ENCODE data around the gene TNS1. TPM values are rescaled to one million over a fixed set of nuclear protein-coding genes. Genes with fewer than 3 reads are reported as not detected.

The TNS1 gene
- total RNA-seq, 2 donors from 2014 or later, result 0.80 to 16.8 TPM

DNA sequence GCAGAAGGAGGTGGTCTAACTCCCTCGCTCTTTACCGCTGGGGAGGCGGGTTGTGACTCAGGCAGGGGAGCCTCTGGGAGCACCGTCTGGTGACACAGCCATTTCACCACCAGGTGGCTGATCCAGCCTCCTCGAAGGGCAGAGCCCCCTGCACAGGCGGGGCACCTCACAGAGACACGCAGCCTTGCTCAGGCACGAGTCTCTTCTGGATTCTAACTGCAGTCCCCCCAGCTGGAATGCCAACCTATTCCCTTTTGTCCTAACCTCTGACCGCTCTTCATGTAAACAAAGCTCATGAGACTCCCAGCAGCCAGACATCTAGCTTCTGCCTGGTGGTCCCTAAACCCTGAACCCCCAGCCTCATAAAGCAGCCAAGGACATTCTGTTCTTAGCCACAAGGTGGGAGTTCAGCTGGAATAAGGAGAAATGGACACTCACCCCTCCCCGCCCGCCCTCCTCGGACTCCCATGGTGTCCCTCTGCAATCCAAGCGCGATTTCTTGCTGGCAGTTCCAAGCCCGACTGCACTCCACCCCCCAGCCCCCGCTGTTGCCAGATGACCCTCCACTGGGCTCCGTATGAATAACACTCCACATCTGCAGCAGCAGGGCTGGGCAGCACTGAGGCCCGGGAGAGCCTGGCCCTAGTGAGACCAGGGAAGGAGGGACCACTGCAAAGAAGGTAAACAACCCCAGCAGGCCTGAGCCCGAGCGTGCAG lies 84.3 kb downstream of the TNS1 start:
- no peaks in the 10 kb centered on the region for H3K9me3 ChIP-seq (ENCODE audit: control insufficient read depth, low read length, poor library complexity, severe bottlenecking)
- peaks cover 5% of the 10 kb centered on the region for H3K4me1 Mint-ChIP-seq
- no peak overlapping the region for H3K4me3 Mint-ChIP-seq
- peaks cover 40% of the 10 kb centered on the region for H3K27me3 Mint-ChIP-seq
- DNase-seq, result no peak
- H3K27ac Mint-ChIP-seq, result no peak overlapping the region
- ATAC-seq, result no peak
- H3K36me3 Mint-ChIP-seq (ENCODE audit: low read depth), result no peaks in the 10 kb centered on the region

DNA sequence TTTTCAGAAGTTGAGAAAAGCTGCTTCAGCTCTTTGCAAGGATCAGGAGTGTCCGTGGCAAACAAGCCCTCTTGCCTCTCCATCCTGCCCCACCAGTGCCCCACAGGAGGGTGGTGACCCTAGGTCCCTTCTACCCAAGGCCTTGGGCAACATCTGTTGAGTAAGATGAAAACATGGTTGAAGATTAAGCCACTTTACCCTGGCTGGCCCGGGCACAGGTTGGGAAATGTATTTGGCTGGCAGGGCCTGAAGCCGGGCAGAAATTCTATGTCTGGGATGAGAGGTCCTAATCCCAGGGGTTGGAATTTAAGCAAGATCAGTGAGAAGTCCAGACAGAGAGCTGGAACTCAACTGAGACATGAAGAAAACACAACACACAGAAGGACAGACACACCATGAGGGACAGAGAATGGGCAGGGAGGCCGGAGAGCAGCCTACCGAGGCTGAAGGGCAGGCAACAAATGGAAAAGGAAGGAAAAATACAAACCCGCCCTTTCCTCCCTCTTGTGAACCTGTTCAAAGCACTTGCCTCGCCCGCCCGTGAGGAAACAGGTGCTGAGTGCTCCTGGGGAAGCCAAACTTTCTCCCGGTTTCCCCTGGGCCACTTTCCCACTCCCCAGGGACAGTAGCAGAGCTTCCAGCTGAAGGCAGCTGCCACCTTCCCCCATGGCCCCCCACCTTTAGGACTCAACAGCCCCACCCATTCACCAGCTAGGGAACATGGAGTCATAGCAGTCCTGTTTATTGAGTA lies 86.1 kb downstream of the TNS1 start:
- no peaks in the 10 kb centered on the region for H3K36me3 Mint-ChIP-seq (ENCODE audit: low read depth)
- no peaks in the 10 kb centered on the region for H3K9me3 ChIP-seq (ENCODE audit: control insufficient read depth, low read length, poor library complexity, severe bottlenecking)
- H3K4me1 Mint-ChIP-seq, result peaks cover 5% of the 10 kb centered on the region
- DNase-seq (no peak), ATAC-seq (no peak)
- no peak overlapping the region for H3K27ac Mint-ChIP-seq
- H3K27me3 Mint-ChIP-seq, result peaks cover 51% of the 10 kb centered on the region
- no peak overlapping the region for H3K4me3 Mint-ChIP-seq

DNA sequence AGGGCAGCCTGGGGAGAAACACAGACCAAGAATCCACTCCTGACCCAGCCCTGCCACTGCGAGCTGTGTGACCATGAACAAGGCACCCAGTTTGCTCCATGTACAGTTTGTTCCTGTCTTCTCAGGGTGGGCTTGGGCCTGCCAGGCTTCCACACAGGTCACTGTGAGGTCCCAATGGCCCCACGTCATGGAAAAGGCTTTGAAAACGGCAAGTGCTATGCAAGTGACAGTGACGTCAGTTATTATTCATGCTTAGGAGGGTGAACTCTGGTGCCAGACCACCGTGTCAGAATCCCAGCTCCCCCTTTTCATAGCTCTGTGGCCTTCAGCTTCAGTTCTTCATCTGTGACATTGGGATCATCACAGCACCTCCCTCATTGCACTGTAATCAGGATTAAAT lies 87.1 kb downstream of the TNS1 start:
- Mint-ChIP-seq H3K27ac (no peak overlapping the region), H3K4me3 (no peak overlapping the region), H3K4me1 (peaks cover 5% of the 10 kb centered on the region), H3K36me3 (ENCODE audit: low read depth) (no peaks in the 10 kb centered on the region), H3K27me3 (peaks cover 51% of the 10 kb centered on the region)
- no peaks in the 10 kb centered on the region for H3K9me3 ChIP-seq (ENCODE audit: control insufficient read depth, low read length, poor library complexity, severe bottlenecking)
- ATAC-seq, result no peak
- no peak for DNase-seq

DNA sequence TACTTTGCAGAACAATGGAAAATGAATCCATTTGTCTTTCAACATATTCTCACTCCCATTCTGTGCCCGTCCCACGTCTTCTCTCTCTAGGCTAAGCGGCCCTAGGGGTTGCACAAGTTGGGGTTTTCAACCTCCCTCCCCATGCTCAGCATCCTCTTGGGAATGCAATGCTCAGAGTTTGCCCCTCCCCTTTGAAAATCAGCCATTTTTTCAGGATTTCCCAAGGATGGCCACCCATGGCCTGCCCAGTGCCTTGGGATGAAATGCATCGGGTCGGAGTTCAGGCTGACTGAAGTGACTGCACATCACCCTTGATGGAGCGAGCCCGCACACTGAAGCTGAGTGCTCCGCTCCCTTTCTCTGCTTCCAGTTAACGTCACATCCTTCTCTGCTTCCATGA lies 87.9 kb downstream of the TNS1 start:
- Mint-ChIP-seq H3K27ac (no peak overlapping the region), H3K36me3 (ENCODE audit: low read depth) (no peaks in the 10 kb centered on the region), H3K27me3 (peaks cover 51% of the 10 kb centered on the region), H3K4me1 (peaks cover 5% of the 10 kb centered on the region), H3K4me3 (no peak overlapping the region)
- DNase-seq, result no peak
- ATAC-seq, result no peak
- no peaks in the 10 kb centered on the region for H3K9me3 ChIP-seq (ENCODE audit: control insufficient read depth, low read length, poor library complexity, severe bottlenecking)

DNA sequence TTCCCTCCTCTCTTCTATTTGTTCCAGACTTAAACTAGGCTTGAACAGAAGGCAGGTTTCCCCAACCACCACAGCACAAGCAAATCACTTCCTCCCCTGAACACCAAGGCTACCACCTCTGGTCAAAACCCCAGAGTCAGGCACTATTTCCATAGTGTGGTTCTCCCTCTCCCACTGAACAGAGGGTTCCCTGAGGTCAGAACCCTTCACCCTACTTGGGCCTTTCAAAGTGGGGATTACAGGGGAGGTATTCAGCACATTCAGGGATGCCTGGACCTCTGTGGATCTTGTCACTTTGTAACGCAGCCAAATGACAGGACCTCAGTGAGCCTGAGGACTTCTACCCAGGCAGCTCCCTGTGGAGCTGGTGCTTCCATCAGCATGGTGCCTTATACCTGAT lies 88.7 kb downstream of the TNS1 start:
- Mint-ChIP-seq H3K4me1 (peaks cover 5% of the 10 kb centered on the region), H3K36me3 (ENCODE audit: low read depth) (no peaks in the 10 kb centered on the region), H3K27me3 (peaks cover 55% of the 10 kb centered on the region), H3K4me3 (no peak overlapping the region), H3K27ac (no peak overlapping the region)
- DNase-seq, result no peak
- no peaks in the 10 kb centered on the region for H3K9me3 ChIP-seq (ENCODE audit: control insufficient read depth, low read length, poor library complexity, severe bottlenecking)
- no peak for ATAC-seq

DNA sequence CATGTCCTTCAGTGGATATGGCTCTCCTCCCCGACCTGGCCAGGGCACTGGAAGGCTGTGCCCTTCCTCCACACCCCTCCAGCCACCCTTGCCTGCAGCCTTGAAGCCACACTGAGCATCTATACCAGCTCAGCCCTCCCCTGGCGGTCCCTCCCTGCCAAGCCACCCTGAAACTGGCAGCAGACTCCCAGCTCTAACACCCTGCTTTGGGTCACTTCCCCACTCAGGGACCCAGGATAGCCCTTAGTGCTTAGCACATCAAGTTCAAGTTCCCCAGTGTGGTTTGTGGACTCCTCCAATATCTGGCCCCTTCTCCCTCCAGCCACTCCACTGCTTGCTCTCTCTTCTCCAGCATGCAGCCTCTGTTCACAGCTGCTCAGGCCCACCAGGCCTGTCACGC lies 89.4 kb downstream of the TNS1 start:
- Mint-ChIP-seq H3K4me3 (no peak overlapping the region), H3K27ac (no peak overlapping the region), H3K4me1 (peaks cover 5% of the 10 kb centered on the region), H3K36me3 (ENCODE audit: low read depth) (no peaks in the 10 kb centered on the region), H3K27me3 (peaks cover 55% of the 10 kb centered on the region)
- H3K9me3 ChIP-seq (ENCODE audit: control insufficient read depth, low read length, poor library complexity, severe bottlenecking), result no peaks in the 10 kb centered on the region
- ATAC-seq, result no peak
- DNase-seq, result no peak

DNA sequence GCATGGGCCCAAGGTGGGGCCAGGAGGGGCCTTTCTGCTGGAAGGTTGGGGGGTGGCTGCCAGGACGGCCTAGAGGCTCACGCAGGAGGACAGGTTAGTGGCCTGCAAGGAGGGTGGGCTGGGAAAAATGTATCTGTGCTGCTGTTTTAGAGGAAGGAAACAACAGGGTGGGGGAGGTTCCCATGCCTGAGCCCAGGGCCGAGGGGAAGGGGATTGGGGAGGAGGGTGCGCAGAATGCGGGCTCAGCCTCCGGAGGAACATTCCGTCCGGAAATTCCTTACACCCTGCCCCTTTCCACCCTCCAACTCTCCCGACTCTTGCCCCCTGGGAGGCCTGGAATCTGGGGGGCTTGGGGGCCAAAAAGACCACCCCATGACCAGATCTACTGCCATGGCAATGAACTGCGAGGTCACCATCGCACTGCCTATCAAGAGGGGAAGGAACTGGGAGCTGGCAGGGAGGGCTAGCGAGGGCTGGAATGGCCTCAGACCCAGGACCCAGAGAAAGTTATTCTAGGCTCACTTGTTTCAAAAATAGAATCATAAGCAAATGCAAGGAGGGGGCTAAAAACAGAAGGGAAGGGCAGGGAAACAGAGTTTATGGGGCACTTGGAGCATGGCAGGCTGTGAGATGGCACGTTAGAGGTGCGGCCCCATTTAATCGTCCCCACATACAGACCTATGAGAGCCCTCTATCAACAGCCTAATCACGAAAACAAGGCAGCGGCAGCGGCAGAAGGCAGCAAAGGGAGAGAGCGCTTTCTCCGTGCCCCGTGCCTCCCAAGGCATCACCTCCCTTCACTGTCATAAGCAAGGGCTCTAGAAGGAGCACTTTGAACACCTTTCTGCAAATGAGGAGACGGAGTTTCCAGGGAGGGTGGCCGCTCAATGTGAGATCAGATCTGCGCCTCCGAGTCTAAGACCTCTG lies 90.4 kb downstream of the TNS1 start:
- H3K27ac Mint-ChIP-seq, result no peak overlapping the region
- DNase-seq (no peak), ATAC-seq (no peak)
- H3K27me3 Mint-ChIP-seq, result peaks cover 58% of the 10 kb centered on the region
- no peaks in the 10 kb centered on the region for H3K36me3 Mint-ChIP-seq (ENCODE audit: low read depth)
- no peaks in the 10 kb centered on the region for H3K9me3 ChIP-seq (ENCODE audit: control insufficient read depth, low read length, poor library complexity, severe bottlenecking)
- H3K4me1 Mint-ChIP-seq, result peaks cover 2% of the 10 kb centered on the region
- H3K4me3 Mint-ChIP-seq, result no peak overlapping the region

DNA sequence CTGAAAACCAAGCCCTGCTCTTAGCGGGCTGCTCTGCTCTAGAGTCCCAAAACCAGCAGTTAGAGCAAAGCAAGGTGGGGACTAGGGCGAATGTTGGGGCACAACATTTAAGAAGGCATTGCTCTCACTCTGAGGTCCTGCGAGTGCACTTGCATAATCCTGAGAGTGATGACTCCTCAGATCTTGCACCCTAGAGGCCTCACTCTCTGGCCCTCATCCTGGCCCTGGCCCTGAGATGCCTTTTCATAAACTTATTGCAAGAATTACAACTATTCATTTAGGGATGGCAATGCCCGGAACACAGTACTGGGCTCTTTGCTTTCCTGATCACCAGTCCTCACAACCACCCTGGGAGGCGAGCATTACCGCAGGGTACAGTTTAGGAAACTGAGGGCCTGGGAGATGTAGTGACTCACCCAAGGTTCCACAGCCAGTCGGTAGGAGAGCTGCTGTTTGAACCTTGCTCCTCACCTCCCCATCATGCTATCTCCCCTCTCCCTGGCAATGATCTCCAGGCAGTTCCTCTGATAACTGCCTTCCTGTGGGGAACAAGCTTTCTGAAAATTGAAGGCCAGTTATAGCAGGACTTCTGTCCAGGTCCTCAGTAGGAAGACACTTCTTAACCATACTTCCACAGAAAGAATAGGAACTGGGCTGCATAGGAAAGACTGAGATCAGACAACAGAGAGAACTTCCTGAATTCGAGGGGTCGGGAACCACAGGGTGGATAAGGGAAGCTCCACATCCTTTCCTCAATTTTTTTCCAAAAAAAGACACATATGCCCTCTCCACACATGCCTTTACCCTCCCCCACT lies 91.3 kb downstream of the TNS1 start:
- H3K4me1 Mint-ChIP-seq, result peaks cover 2% of the 10 kb centered on the region
- ATAC-seq (no peak), DNase-seq (no peak)
- peaks cover 58% of the 10 kb centered on the region for H3K27me3 Mint-ChIP-seq
- H3K36me3 Mint-ChIP-seq (ENCODE audit: low read depth), result no peaks in the 10 kb centered on the region
- no peak overlapping the region for H3K4me3 Mint-ChIP-seq
- no peaks in the 10 kb centered on the region for H3K9me3 ChIP-seq (ENCODE audit: control insufficient read depth, low read length, poor library complexity, severe bottlenecking)
- H3K27ac Mint-ChIP-seq, result no peak overlapping the region

DNA sequence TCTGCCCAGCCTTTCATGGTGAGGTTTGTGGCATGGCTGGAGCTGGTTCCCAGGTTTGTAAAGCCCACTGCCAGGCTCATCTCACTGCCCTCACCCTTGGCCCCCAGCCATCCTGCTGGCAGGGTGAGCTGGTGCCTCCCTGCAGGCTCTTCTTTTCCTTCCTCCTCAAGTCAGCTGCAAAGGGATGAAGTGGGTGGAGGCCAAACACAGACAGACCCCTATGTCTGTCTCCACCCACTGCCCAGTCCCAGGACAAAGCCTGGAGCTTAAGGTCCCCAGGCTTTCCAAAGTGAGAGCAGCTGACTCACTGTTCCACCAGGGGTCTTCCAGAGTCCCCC lies 92.0 kb downstream of the TNS1 start:
- no peak for ATAC-seq
- peaks cover 62% of the 10 kb centered on the region for H3K27me3 Mint-ChIP-seq
- no peak for DNase-seq
- H3K27ac Mint-ChIP-seq, result no peak overlapping the region
- no peak overlapping the region for H3K4me3 Mint-ChIP-seq
- H3K9me3 ChIP-seq (ENCODE audit: control insufficient read depth, low read length, poor library complexity, severe bottlenecking), result no peaks in the 10 kb centered on the region
- peaks cover 2% of the 10 kb centered on the region for H3K4me1 Mint-ChIP-seq
- H3K36me3 Mint-ChIP-seq (ENCODE audit: low read depth), result no peaks in the 10 kb centered on the region

DNA sequence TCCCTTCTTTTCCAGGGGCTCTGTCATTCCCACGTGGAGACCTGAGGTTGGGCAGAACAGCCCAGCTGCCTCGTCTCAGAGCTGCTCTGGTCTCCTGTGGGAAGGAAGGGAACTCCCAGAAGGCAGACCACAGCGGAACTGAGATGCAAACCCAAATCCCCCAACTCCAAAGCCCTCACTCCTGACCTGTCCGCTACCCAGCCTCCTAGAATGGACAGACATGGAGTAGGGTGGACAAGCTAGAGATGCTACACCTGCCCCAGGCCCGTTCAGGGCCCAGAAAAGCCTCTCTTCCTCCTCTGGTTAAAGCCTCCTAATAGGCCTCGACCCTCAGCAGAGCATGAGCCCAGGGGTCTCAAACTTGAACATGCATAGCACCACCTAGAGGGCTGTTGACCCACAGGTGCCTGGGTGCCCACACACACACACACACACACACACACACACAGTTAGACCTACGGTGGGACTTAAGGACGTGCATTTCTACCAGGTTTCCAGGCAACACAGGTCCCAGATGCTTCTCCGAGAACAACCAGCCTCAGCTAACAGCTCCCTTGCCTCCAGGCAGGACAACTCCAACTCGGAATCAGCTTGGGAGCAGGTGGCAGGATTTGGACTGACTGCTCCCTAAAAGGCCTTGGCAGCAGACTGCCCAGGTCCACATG lies 93.5 kb downstream of the TNS1 start:
- H3K27me3 Mint-ChIP-seq, result peaks cover 65% of the 10 kb centered on the region
- DNase-seq, result no peak
- H3K36me3 Mint-ChIP-seq (ENCODE audit: low read depth), result no peaks in the 10 kb centered on the region
- H3K9me3 ChIP-seq (ENCODE audit: control insufficient read depth, low read length, poor library complexity, severe bottlenecking), result no peaks in the 10 kb centered on the region
- H3K4me1 Mint-ChIP-seq, result peaks cover 2% of the 10 kb centered on the region
- ATAC-seq, result no peak
- H3K4me3 Mint-ChIP-seq, result no peak overlapping the region
- no peak overlapping the region for H3K27ac Mint-ChIP-seq

DNA sequence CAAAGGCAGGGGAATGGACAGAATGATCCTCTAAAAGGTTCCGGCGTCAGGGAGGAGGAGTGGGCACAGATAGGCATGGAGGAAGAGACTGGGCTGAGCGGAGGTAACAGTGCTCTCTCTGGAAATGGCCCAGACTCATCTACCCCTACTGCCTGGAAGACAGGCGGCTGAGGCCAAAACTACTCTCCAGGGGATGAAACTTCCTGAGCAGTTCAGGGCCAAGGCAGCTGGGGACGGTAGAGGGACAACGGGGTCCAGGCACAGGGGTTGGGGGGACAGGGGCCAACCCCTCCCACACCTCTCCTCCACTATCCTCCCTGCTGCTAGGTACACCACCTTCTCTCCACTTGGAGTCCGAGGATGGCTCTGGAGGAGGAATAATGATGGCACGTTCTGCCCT lies 94.3 kb downstream of the TNS1 start:
- Mint-ChIP-seq H3K36me3 (ENCODE audit: low read depth) (no peaks in the 10 kb centered on the region), H3K4me1 (peaks cover 2% of the 10 kb centered on the region), H3K27ac (no peak overlapping the region), H3K27me3 (peaks cover 65% of the 10 kb centered on the region), H3K4me3 (no peak overlapping the region)
- DNase-seq, result no peak
- no peaks in the 10 kb centered on the region for H3K9me3 ChIP-seq (ENCODE audit: control insufficient read depth, low read length, poor library complexity, severe bottlenecking)
- ATAC-seq, result no peak

DNA sequence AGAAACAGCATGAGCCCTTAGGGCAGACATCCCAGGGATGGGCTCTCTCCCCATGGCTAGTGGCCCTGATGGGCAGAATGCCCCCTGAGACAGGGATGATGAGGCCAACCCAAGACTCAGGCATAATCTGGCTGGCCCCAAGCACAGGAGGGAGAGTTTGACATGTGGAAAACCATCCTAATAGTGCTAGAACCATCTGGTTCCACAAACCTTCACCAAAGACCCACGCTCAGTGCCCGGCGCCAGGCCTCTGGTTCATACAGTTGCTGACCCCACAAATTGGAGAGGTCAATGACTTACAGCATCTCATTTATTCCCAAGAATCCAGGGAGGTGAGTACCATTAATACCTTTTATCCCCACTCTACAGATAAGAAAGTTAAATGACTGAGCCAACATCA lies 95.5 kb downstream of the TNS1 start:
- DNase-seq (no peak), ATAC-seq (no peak)
- H3K4me3 Mint-ChIP-seq, result no peak overlapping the region
- H3K9me3 ChIP-seq (ENCODE audit: control insufficient read depth, low read length, poor library complexity, severe bottlenecking), result no peaks in the 10 kb centered on the region
- no peaks in the 10 kb centered on the region for H3K4me1 Mint-ChIP-seq
- peaks cover 62% of the 10 kb centered on the region for H3K27me3 Mint-ChIP-seq
- H3K36me3 Mint-ChIP-seq (ENCODE audit: low read depth), result no peaks in the 10 kb centered on the region
- no peak overlapping the region for H3K27ac Mint-ChIP-seq
